Activated T-helper 1 cell treated with Interleukin-2 at 50 U/mL for 16 hours (primary cell): ENCODE data around the gene PABPN1L.
"Not testable (repeated sequence)": the region's sequence is repeated elsewhere in the genome, so short reads cannot be mapped to it uniquely, and the experiment has no call there.

Experiments used
- DNase-seq: peaks from one replicate; pipeline ENCODE4 v3.0.0-alpha.2; 2020; ENCODE audit warnings: low read depth

PABPN1L gene

GRCh38 chr16:88900662-88901052, 34.2 kb upstream of the PABPN1L start:
- no peak for DNase-seq

GRCh38 chr16:88899901-88900661, 33.6 kb upstream of the PABPN1L start:
- DNase-seq: no peak

- no peak for DNase-seq
Measured at GRCh38 chr16:88897696-88898425, 31.4 kb upstream of the PABPN1L start.

- DNase-seq: no peak
Measured at GRCh38 chr16:88896238-88897070, 30.0 kb upstream of the PABPN1L start.

GRCh38 chr16:88895335-88895734, 28.9 kb upstream of the PABPN1L start:
- DNase-seq: no peak

- DNase-seq: no peak
Measured at GRCh38 chr16:88894681-88895300, 28.3 kb upstream of the PABPN1L start.

- not testable (repeated sequence) for DNase-seq
Measured at GRCh38 chr16:88894266-88894665, 27.8 kb upstream of the PABPN1L start.

GRCh38 chr16:88893127-88893968, 26.9 kb upstream of the PABPN1L start:
- DNase-seq: no peak

GRCh38 chr16:88892065-88892464, 25.6 kb upstream of the PABPN1L start:
- no peak for DNase-seq

- no peak for DNase-seq
Measured at GRCh38 chr16:88891083-88891482, 24.6 kb upstream of the PABPN1L start.

GRCh38 chr16:88889702-88890352, 23.4 kb upstream of the PABPN1L start:
- not testable (repeated sequence) for DNase-seq

GRCh38 chr16:88888461-88889387, 22.3 kb upstream of the PABPN1L start:
- DNase-seq: no peak

GRCh38 chr16:88888057-88888456, 21.6 kb upstream of the PABPN1L start:
- no peak for DNase-seq

- no peak for DNase-seq
Measured at GRCh38 chr16:88886845-88887521, 20.5 kb upstream of the PABPN1L start.

GRCh38 chr16:88886420-88886844, 20.0 kb upstream of the PABPN1L start:
- DNase-seq: no peak

GRCh38 chr16:88885693-88886280, 19.3 kb upstream of the PABPN1L start:
- DNase-seq: no peak

GRCh38 chr16:88884569-88885271, 18.3 kb upstream of the PABPN1L start:
- no peak for DNase-seq

- no peak for DNase-seq
Measured at GRCh38 chr16:88883946-88884345, 17.5 kb upstream of the PABPN1L start.
